Neural cell (in vitro differentiated cells): ENCODE results near the gene PECR. TPM values are rescaled to one million over a fixed set of nuclear protein-coding genes. Genes with fewer than 3 reads are reported as not detected.

Source experiments
- H2AFZ ChIP-seq: fragments of 200-600, 300-800 bp; sonication (generic), shearing (Covaris generic); 2 replicates; pipeline ENCODE4 v1.6.0; 2014; ENCODE audit warnings: low read depth, mild to moderate bottlenecking, antibody characterized with exemption, low read length, moderate library complexity
- H3F3A ChIP-seq: fragments of 200-600 bp; shearing (Covaris generic); 2 replicates; pipeline ENCODE4 v1.6.1; 2016; ENCODE audit warnings: mild to moderate bottlenecking, moderate library complexity, mixed read lengths, antibody characterized with exemption, low read length; ENCODE audit not compliant: insufficient read depth, poor library complexity, severe bottlenecking
- H3K27ac ChIP-seq: fragments of 200-600, 300-800 bp; sonication (generic), shearing (Covaris generic); 2 replicates; pipeline ENCODE4 v1.5.1; 2014; ENCODE audit warnings: mild to moderate bottlenecking, low read length, moderate library complexity
- H3K27me3 ChIP-seq: fragments of 300-800, 200-600 bp; sonication (generic), shearing (Covaris generic); 2 replicates; pipeline ENCODE4 v1.6.0; 2014; ENCODE audit warnings: mild to moderate bottlenecking, low read depth, low read length, moderate library complexity; ENCODE audit not compliant: insufficient read depth
- H3K36me3 ChIP-seq: fragments of 300-800, 200-600 bp; sonication (generic), shearing (Covaris generic); 2 replicates; pipeline ENCODE4 v1.5.1; 2014; ENCODE audit warnings: mild to moderate bottlenecking, antibody characterized with exemption, low read length, moderate library complexity; ENCODE audit not compliant: insufficient read depth
- H3K4me2 ChIP-seq: fragments of 300-800, 200-600 bp; sonication (generic), shearing (Covaris generic); 2 replicates; pipeline ENCODE4 v1.6.0; 2014; ENCODE audit warnings: mild to moderate bottlenecking, low read length
- H3K4me3 ChIP-seq: fragments of 300-800, 200-600 bp; sonication (generic), shearing (Covaris generic); 2 replicates; pipeline ENCODE4 v1.5.1; 2014; ENCODE audit warnings: mild to moderate bottlenecking, low read length, moderate library complexity
- H3K79me2 ChIP-seq: fragments of 200-600 bp; shearing (Covaris generic); replicated peaks from 2 replicates; pipeline ENCODE4 v1.6.0; 2014; ENCODE audit warnings: mild to moderate bottlenecking, low read length, moderate library complexity; ENCODE audit not compliant: insufficient read depth
- H3K9ac ChIP-seq: fragments of 300-800, 200-600 bp; sonication (generic), shearing (Covaris generic); 2 replicates; pipeline ENCODE4 v1.6.1; 2016; ENCODE audit warnings: mild to moderate bottlenecking, low read length, mixed read lengths
- H3K9me2 ChIP-seq: fragments of 200-600 bp; shearing (Covaris generic); 2 replicates; pipeline ENCODE4 v1.6.1; 2016; ENCODE audit warnings: mild to moderate bottlenecking, low read length, mixed read lengths; ENCODE audit not compliant: insufficient read depth
- H3K9me3 ChIP-seq: fragments of 200-600, 300-800 bp; sonication (generic), shearing (Covaris generic); 2 replicates; pipeline ENCODE4 v1.6.1; 2016; ENCODE audit warnings: mild to moderate bottlenecking, mixed run types, low read length, moderate library complexity, mixed read lengths
- H4K20me1 ChIP-seq: fragments of 200-600 bp; shearing (Covaris generic); 2 replicates; pipeline ENCODE4 v1.6.1; 2016; ENCODE audit warnings: mild to moderate bottlenecking, mixed run types; ENCODE audit not compliant: insufficient read depth
- EP300 ChIP-seq: fragments of 450-650 bp; conservative IDR thresholded peaks from 2 replicates; pipeline ENCODE4 v1.6.1; 2014; ENCODE audit warnings: antibody characterized with exemption, mild to moderate bottlenecking, moderate library complexity; ENCODE audit not compliant: poor library complexity, severe bottlenecking
- EZH2 ChIP-seq: fragments of 200-600, 300-800 bp; shearing (Covaris generic), sonication (generic); IDR thresholded peaks from 2 replicates; pipeline ENCODE4 v1.6.1; 2014; ENCODE audit warnings: antibody characterized with exemption, low read length, borderline replicate concordance, mild to moderate bottlenecking; ENCODE audit not compliant: insufficient read depth, poor library complexity, severe bottlenecking
- MXI1 ChIP-seq: fragments of 450-650 bp; conservative IDR thresholded peaks from 2 replicates; pipeline ENCODE4 v1.6.1; 2014; ENCODE audit warnings: antibody characterized with exemption, mild to moderate bottlenecking; ENCODE audit not compliant: poor library complexity, severe bottlenecking
- POLR2AphosphoS5 ChIP-seq: IDR thresholded peaks from 2 replicates; pipeline ENCODE4 v1.6.1; 2012
- RAD21 ChIP-seq: fragments of 450-650 bp; conservative IDR thresholded peaks from 2 replicates; pipeline ENCODE4 v1.6.1; 2014; ENCODE audit warnings: antibody characterized with exemption, mild to moderate bottlenecking, moderate library complexity
- SMC3 ChIP-seq: fragments of 450-650 bp; conservative IDR thresholded peaks from 2 replicates; pipeline ENCODE4 v1.6.1; 2014; ENCODE audit warnings: antibody characterized with exemption, mild to moderate bottlenecking, moderate library complexity; ENCODE audit not compliant: poor library complexity
- TAF1 ChIP-seq: IDR thresholded peaks from 2 replicates; pipeline ENCODE4 v1.6.1; 2012; ENCODE audit warnings: low read depth
- polyA plus RNA-seq: library from polyadenylated mRNA; depleted of rRNA; stranded (reverse); fragments of >200 nt; gene quantifications from 2 replicates; pipeline ENCODE4 v1.2.3, GENCODE V29; 2014
- TF ChIP-seq, protein P1 (sequence below): fragments of 450-650 bp; IDR thresholded peaks from 2 replicates; pipeline ENCODE4 v1.5.1; 2014; ENCODE audit warnings: antibody characterized with exemption, mild to moderate bottlenecking, moderate library complexity; ENCODE audit not compliant: poor library complexity, severe bottlenecking
- TF ChIP-seq, protein P2 (sequence below): IDR thresholded peaks from 2 replicates; pipeline ENCODE4 v1.6.1; 2012; ENCODE audit warnings: borderline replicate concordance

PECR gene
- polyA plus RNA-seq, 1 donor from 2014 or later, result 22.1 TPM

DNA sequence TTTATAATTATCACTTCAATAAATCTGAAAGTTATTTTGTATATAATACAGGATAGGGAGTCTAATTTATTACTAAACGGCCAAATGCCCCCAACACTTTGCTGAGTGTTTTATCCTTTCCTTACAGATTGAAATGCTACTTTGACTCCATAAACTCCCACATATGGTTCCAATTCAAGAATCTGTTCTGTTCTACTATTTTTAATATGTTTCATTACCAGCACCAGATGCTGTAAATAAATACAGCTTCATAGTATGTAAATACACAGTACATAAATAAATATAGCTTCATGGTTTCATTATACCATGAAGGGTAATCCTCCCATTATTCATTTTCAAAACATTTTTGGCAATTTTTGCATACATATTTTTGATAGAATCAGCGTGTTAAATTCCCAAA, 34.2 kb downstream of the PECR start:
- Histone ChIP-seq H2AFZ (no peak overlapping the region), H3K36me3 (no peaks in the 10 kb centered on the region), H3K27ac (no peak overlapping the region), H3K9ac (no peak overlapping the region), H3K9me3 (no peaks in the 10 kb centered on the region), H4K20me1 (no peaks in the 10 kb centered on the region), H3K4me3 (no peak overlapping the region), H3F3A (no peaks in the 10 kb centered on the region), H3K27me3 (no peaks in the 10 kb centered on the region), H3K79me2 (no peaks in the 10 kb centered on the region), H3K9me2 (no peaks in the 10 kb centered on the region), H3K4me2 (no peak overlapping the region)
- TF ChIP-seq EZH2, result no peak
- no peak for TF ChIP-seq SMC3
- TF ChIP-seq, protein P1, sequence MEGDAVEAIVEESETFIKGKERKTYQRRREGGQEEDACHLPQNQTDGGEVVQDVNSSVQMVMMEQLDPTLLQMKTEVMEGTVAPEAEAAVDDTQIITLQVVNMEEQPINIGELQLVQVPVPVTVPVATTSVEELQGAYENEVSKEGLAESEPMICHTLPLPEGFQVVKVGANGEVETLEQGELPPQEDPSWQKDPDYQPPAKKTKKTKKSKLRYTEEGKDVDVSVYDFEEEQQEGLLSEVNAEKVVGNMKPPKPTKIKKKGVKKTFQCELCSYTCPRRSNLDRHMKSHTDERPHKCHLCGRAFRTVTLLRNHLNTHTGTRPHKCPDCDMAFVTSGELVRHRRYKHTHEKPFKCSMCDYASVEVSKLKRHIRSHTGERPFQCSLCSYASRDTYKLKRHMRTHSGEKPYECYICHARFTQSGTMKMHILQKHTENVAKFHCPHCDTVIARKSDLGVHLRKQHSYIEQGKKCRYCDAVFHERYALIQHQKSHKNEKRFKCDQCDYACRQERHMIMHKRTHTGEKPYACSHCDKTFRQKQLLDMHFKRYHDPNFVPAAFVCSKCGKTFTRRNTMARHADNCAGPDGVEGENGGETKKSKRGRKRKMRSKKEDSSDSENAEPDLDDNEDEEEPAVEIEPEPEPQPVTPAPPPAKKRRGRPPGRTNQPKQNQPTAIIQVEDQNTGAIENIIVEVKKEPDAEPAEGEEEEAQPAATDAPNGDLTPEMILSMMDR, result no peak
- TF ChIP-seq MXI1, result no peak

DNA sequence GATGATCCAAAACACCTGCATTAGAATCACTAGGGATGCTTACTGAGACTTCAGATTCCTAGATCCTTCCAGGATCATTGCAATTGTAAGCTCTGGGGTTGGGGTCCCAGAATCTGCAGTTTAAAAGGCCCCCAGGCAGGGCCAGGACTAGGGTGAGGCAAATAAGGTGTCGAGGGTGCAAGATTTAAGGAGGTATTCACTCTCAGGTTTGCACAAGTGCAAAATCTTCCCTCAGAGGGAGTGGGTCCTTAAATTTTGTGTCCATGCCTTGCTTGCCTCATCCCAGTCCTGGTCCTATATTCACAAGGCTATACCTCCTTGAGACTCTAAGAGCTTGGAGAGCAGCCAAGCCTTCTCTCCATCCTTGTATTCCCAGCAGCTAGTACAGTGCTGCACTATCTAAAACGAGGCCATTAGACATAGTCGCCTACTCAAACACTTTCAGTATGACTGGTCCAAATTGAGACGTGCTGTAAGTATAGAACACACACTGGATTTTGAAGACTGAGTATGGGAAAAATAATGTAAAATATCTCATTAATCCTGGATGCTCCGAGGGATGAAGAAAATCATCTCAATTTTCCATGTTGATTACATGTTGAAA, 36.6 kb downstream of the PECR start:
- Histone ChIP-seq H3F3A (no peaks in the 10 kb centered on the region), H3K4me2 (no peak overlapping the region), H3K9me2 (no peaks in the 10 kb centered on the region), H3K9me3 (no peaks in the 10 kb centered on the region), H3K4me3 (no peak overlapping the region), H3K27ac (no peak overlapping the region), H3K36me3 (no peaks in the 10 kb centered on the region), H4K20me1 (no peaks in the 10 kb centered on the region), H3K9ac (no peak overlapping the region), H2AFZ (no peak overlapping the region), H3K79me2 (no peaks in the 10 kb centered on the region), H3K27me3 (no peaks in the 10 kb centered on the region)
- no peak for TF ChIP-seq POLR2AphosphoS5
- TF ChIP-seq, protein P1, result no peak
- TF ChIP-seq MXI1, result no peak
- TF ChIP-seq, protein P2, sequence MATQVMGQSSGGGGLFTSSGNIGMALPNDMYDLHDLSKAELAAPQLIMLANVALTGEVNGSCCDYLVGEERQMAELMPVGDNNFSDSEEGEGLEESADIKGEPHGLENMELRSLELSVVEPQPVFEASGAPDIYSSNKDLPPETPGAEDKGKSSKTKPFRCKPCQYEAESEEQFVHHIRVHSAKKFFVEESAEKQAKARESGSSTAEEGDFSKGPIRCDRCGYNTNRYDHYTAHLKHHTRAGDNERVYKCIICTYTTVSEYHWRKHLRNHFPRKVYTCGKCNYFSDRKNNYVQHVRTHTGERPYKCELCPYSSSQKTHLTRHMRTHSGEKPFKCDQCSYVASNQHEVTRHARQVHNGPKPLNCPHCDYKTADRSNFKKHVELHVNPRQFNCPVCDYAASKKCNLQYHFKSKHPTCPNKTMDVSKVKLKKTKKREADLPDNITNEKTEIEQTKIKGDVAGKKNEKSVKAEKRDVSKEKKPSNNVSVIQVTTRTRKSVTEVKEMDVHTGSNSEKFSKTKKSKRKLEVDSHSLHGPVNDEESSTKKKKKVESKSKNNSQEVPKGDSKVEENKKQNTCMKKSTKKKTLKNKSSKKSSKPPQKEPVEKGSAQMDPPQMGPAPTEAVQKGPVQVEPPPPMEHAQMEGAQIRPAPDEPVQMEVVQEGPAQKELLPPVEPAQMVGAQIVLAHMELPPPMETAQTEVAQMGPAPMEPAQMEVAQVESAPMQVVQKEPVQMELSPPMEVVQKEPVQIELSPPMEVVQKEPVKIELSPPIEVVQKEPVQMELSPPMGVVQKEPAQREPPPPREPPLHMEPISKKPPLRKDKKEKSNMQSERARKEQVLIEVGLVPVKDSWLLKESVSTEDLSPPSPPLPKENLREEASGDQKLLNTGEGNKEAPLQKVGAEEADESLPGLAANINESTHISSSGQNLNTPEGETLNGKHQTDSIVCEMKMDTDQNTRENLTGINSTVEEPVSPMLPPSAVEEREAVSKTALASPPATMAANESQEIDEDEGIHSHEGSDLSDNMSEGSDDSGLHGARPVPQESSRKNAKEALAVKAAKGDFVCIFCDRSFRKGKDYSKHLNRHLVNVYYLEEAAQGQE, result no peak
- TF ChIP-seq TAF1, result no peak
- TF ChIP-seq EP300, result no peak
- no peak for TF ChIP-seq SMC3
- TF ChIP-seq EZH2, result no peak
- TF ChIP-seq RAD21, result no peak
